GM12875 (cell line): ENCODE results near the gene ST3GAL5.

Experiments used
- H3K4me3 ChIP-seq: one replicate; pipeline ENCODE4 v1.5.1; 2011; ENCODE audit warnings: low read depth, low read length, control low read depth
- TF ChIP-seq, protein P1 (sequence below): IDR thresholded peaks from 2 replicates; pipeline ENCODE4 v1.5.1; 2011; ENCODE audit warnings: low read depth, mild to moderate bottlenecking, control low read depth, inconsistent platforms, low read length, moderate library complexity, borderline replicate concordance; ENCODE audit not compliant: insufficient read depth

The ST3GAL5 gene

GRCh38 chr2:85915606-85916303 is 27.0 kb upstream of the ST3GAL5 start:
- no peak overlapping the region for H3K4me3 ChIP-seq
- TF ChIP-seq, protein P1, sequence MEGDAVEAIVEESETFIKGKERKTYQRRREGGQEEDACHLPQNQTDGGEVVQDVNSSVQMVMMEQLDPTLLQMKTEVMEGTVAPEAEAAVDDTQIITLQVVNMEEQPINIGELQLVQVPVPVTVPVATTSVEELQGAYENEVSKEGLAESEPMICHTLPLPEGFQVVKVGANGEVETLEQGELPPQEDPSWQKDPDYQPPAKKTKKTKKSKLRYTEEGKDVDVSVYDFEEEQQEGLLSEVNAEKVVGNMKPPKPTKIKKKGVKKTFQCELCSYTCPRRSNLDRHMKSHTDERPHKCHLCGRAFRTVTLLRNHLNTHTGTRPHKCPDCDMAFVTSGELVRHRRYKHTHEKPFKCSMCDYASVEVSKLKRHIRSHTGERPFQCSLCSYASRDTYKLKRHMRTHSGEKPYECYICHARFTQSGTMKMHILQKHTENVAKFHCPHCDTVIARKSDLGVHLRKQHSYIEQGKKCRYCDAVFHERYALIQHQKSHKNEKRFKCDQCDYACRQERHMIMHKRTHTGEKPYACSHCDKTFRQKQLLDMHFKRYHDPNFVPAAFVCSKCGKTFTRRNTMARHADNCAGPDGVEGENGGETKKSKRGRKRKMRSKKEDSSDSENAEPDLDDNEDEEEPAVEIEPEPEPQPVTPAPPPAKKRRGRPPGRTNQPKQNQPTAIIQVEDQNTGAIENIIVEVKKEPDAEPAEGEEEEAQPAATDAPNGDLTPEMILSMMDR: no peak

DNA sequence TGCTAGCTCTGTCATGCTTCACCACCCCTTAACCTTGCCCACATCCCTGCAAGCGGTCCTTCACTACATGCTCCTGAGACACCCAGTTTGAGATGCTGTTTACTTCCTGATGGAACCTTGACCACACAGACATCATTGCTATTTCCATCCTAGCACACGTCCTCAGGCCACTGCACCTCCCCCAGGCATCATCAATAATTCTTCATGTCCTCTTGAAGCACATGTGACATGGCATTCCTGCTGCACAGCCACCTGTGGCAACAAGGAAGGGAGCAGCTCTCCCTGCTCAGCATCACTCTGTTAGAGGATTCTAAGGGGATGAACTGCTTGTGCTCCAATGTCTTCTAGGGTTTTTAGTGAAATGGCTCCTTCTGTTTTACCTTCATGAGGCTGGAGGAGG is 26.1 kb upstream of the ST3GAL5 start:
- no peak overlapping the region for H3K4me3 ChIP-seq
- TF ChIP-seq, protein P1: no peak

DNA sequence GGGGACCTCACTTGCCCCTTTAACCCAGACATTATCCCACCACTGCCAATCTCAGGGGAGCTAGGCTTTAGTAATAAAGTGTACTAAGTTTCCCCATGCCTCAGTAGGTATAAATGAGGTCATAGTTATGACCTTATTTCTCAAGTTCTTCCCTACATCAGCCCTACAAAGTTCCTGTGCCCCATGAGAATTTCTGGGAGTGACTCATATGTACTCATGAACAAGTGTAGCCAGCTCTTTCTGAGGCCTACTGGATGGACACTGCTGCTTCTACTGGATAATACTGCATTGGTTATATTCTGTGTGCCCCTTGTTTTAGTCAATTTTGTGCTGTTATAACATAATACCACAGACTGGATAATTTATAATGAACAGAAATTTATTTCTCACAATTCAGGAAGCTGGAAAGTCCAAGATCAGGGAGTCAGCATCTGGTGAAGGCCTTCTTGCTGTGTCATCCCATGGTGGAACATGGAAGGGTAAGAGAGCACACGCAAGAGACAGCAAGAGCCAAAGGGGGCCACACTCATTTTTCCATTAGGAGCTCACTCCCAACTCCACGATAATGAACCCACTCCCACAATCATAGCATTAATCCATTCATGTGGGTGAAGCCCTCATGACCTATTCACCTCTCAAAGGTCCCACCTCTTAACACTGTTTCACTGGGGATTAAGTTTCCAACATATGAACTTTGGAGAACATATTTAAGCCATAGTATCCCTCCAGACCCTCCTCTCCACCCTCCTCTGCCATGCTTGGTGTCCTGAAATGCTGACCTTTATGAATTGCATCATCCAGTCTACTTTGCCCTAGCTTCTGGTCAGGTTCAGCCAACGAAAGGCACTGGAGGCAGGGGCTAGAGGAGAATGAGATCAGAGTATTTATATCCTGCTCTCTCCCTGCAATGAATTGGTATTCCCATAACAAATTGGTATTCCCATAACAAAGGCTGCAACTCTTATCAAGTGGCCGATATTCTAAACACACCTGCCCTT is 25.4 kb upstream of the ST3GAL5 start:
- H3K4me3 ChIP-seq: no peak overlapping the region
- TF ChIP-seq, protein P1: no peak

- TF ChIP-seq, protein P1: no peak
- no peak overlapping the region for H3K4me3 ChIP-seq
Measured at GRCh38 chr2:85911814-85912692, 23.3 kb upstream of the ST3GAL5 start.

GRCh38 chr2:85911097-85911496 is 22.3 kb upstream of the ST3GAL5 start:
- TF ChIP-seq, protein P1: no peak
- H3K4me3 ChIP-seq: no peak overlapping the region

- TF ChIP-seq, protein P1: no peak
- no peak overlapping the region for H3K4me3 ChIP-seq
Measured at GRCh38 chr2:85909005-85909404, 20.2 kb upstream of the ST3GAL5 start.
